Raji (cell line): ENCODE results near the gene SEMA4C.

Experiments
- POLR2A ChIP-seq: IDR thresholded peaks from 2 replicates; pipeline ENCODE4 v1.6.1; 2011; ENCODE audit warnings: low read depth, low read length, control low read depth; ENCODE audit not compliant: insufficient read depth

Gene SEMA4C

GRCh38 chr2:96848264-96848663 is 21.6 kb downstream of the SEMA4C start:
- no peak for TF ChIP-seq POLR2A

- no peak for TF ChIP-seq POLR2A
Observed at GRCh38 chr2:96847586-96847985, 22.3 kb downstream of the SEMA4C start.

GRCh38 chr2:96846825-96847224 is 23.1 kb downstream of the SEMA4C start:
- no peak for TF ChIP-seq POLR2A

GRCh38 chr2:96844405-96844808 is 25.5 kb downstream of the SEMA4C start:
- TF ChIP-seq POLR2A: no peak

GRCh38 chr2:96843538-96844268 is 26.2 kb downstream of the SEMA4C start, which contains the start of gene ANKRD23:
ANKRD23 (minus strand) TSS chr2:96844021; CDS start chr2:96843992, 29 bp downstream.
- TF ChIP-seq POLR2A: no peak

- no peak for TF ChIP-seq POLR2A
Observed at GRCh38 chr2:96842600-96842999, 27.3 kb downstream of the SEMA4C start.

GRCh38 chr2:96841701-96842495 is 28.0 kb downstream of the SEMA4C start:
- no peak for TF ChIP-seq POLR2A

- no peak for TF ChIP-seq POLR2A
Observed at GRCh38 chr2:96839875-96840850, 29.7 kb downstream of the SEMA4C start.

- TF ChIP-seq POLR2A: no peak
Observed at GRCh38 chr2:96839293-96839874, 30.5 kb downstream of the SEMA4C start.

GRCh38 chr2:96838345-96839292 is 31.3 kb downstream of the SEMA4C start:
- TF ChIP-seq POLR2A: no peak

GRCh38 chr2:96837575-96837974 is 32.3 kb downstream of the SEMA4C start:
- TF ChIP-seq POLR2A: no peak

- no peak for TF ChIP-seq POLR2A
Observed at GRCh38 chr2:96835830-96836229, 34.0 kb downstream of the SEMA4C start.

GRCh38 chr2:96832754-96833507 is 36.9 kb downstream of the SEMA4C start:
- no peak for TF ChIP-seq POLR2A
